Neuronal stem cell (in vitro differentiated cells): ENCODE results near the gene PIP5K1C.

Experiments used
- DNase-seq: peaks from one replicate; pipeline ENCODE4 v3.0.0-alpha.2; 2013; ENCODE audit warnings: low spot score
- H2AFZ ChIP-seq: one replicate; pipeline ENCODE4 v1.6.1; 2013; ENCODE audit warnings: mild to moderate bottlenecking, low read length, inconsistent platforms
- H2AK5ac ChIP-seq: 2 replicates; pipeline ENCODE4 v1.6.1; 2013; ENCODE audit warnings: low read depth, mild to moderate bottlenecking, inconsistent platforms, low read length, moderate library complexity, mixed read lengths
- H2BK120ac ChIP-seq: 2 replicates; pipeline ENCODE4 v1.6.1; 2013; ENCODE audit warnings: low read depth, mild to moderate bottlenecking, inconsistent platforms, low read length, moderate library complexity, mixed read lengths
- H2BK12ac ChIP-seq: one replicate; pipeline ENCODE4 v1.6.1; 2013; ENCODE audit warnings: low read length, inconsistent platforms
- H2BK15ac ChIP-seq: 2 replicates; pipeline ENCODE4 v1.6.1; 2013; ENCODE audit warnings: mild to moderate bottlenecking, low read length, inconsistent platforms, mixed read lengths
- H2BK5ac ChIP-seq: one replicate; pipeline ENCODE4 v1.6.1; 2013; ENCODE audit warnings: inconsistent platforms, mild to moderate bottlenecking, low read length, moderate library complexity
- H3K14ac ChIP-seq: one replicate; pipeline ENCODE4 v1.6.1; 2013; ENCODE audit warnings: low read length, inconsistent platforms
- H3K18ac ChIP-seq: 2 replicates; pipeline ENCODE4 v1.6.1; 2013; ENCODE audit warnings: low read length, inconsistent platforms
- H3K23ac ChIP-seq: 2 replicates; pipeline ENCODE4 v1.6.1; 2013; ENCODE audit warnings: low read depth, mild to moderate bottlenecking, mixed read lengths, low read length, inconsistent platforms; ENCODE audit not compliant: poor library complexity
- H3K27ac ChIP-seq: replicated peaks from 3 replicates; pipeline ENCODE4 v1.5.1; 2013; ENCODE audit warnings: low read length, inconsistent platforms
- H3K27me3 ChIP-seq, 3 experiments: 2 replicates each; pipeline ENCODE4 v1.6.1; 2013; ENCODE audit warnings: low read length in 3 of 3, mild to moderate bottlenecking in 2 of 3, inconsistent platforms in 1 of 3, low read depth in 1 of 3, mixed read lengths in 1 of 3, moderate library complexity in 1 of 3; ENCODE audit not compliant: control insufficient read depth in 3 of 3, insufficient read depth in 3 of 3
- H3K36me3 ChIP-seq, 2 donors: replicated peaks in 1 of 2; 2 replicates each; pipeline ENCODE4 v1.6.1; 2013; ENCODE audit warnings: low read length in 2 of 2; ENCODE audit not compliant: control insufficient read depth in 2 of 2, insufficient read depth in 2 of 2
- H3K4ac ChIP-seq: 2 replicates; pipeline ENCODE4 v1.6.1; 2013; ENCODE audit warnings: inconsistent platforms, mild to moderate bottlenecking, low read length, moderate library complexity
- H3K4me1 ChIP-seq, 2 donors: 1 replicate in 1 of 2; 2 replicates in 1 of 2; pipeline ENCODE4 v1.6.1; 2013; ENCODE audit warnings: low read length in 2 of 2, low read depth in 1 of 2; ENCODE audit not compliant: control insufficient read depth in 2 of 2, insufficient read depth in 1 of 2
- H3K4me2 ChIP-seq: one replicate; pipeline ENCODE4 v1.6.1; 2013; ENCODE audit warnings: mild to moderate bottlenecking, low read length, inconsistent platforms; ENCODE audit not compliant: insufficient read depth, poor library complexity, severe bottlenecking
- H3K4me3 ChIP-seq, 2 donors: 2 replicates each; pipeline ENCODE4 v1.5.1; 2013; ENCODE audit warnings: low read length in 2 of 2, mild to moderate bottlenecking in 2 of 2, inconsistent platforms in 1 of 2, moderate library complexity in 1 of 2
- H3K79me1 ChIP-seq: one replicate; pipeline ENCODE4 v1.6.1; 2013; ENCODE audit warnings: low read depth, mild to moderate bottlenecking, inconsistent platforms, low read length, moderate library complexity
- H3K9ac ChIP-seq: one replicate; pipeline ENCODE4 v1.6.1; 2013; ENCODE audit warnings: mild to moderate bottlenecking, low read depth, low read length, inconsistent platforms; ENCODE audit not compliant: poor library complexity
- H3K9me3 ChIP-seq, 2 donors: replicated peaks in 1 of 2; 2 replicates each; pipeline versions ENCODE3 to v1.6.1; 2013; ENCODE audit warnings: low read length in 2 of 2, mild to moderate bottlenecking in 2 of 2, inconsistent platforms in 1 of 2, low read depth in 1 of 2, mixed read lengths in 1 of 2, moderate library complexity in 1 of 2; ENCODE audit not compliant: control insufficient read depth in 2 of 2, insufficient read depth in 1 of 2
- H4K8ac ChIP-seq: one replicate; pipeline ENCODE4 v1.6.1; 2013; ENCODE audit warnings: low read depth, mild to moderate bottlenecking, inconsistent platforms, low read length, moderate library complexity
- H4K91ac ChIP-seq: one replicate; pipeline ENCODE4 v1.6.1; 2013; ENCODE audit warnings: low read length, low read depth, mild to moderate bottlenecking, inconsistent platforms; ENCODE audit not compliant: poor library complexity
- WGBS, 2 donors: extraction: QIAGEN DNeasy Blood & Tissue Kit; methylation state at CpG; one replicate each; pipeline ENCODE4 v1.1.7; 2013; ENCODE audit warnings: missing lambda C conversion rate in 2 of 2, mixed read lengths in 1 of 2; ENCODE audit not compliant: insufficient read length in 2 of 2, insufficient replicate concordance in 1 of 2; ENCODE audit errors: extremely low coverage in 2 of 2; 5-methylcytosine and 5-hydroxymethylcytosine counted together

The PIP5K1C gene

DNA sequence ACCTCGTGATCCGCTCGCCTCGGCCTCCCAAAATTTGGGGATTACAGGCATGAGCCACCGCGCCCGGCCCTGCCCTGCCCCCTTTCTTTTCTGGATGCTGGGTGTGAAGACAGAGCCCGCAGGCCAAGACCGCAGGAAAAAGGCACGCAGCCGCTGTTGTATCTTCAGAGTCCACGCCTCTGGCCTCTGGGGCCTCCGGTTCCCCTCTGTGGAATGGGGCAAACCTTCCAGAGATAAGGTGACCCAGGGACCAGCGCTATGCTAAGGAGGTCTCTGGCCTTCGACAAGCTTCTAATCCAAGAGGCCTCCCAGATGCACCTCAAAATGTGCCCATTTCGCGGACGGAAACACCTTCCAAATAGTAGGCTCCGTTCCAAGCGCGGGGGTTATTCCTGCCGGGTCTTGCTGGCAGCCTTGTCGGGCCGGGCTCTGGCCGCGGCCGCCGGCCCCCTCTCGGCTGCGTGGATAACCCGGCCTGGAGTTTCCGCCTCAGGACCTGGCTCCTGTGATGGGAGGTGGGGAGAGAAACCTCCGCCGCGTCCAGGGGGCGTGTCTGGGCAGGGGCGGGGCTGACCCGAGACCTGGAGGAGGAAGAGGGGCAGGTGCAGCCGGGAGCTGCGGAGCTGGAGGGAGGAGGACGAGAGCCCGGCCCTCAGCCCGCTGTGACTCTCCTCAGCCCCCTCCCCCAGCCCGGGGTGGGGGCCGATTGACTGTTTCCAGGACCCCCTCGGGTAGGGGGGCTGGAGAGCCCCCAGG lies 21.0 kb upstream of the PIP5K1C start:
- Histone ChIP-seq H3K23ac (peak overlapping the region; percentile 73), H2AFZ (no peak overlapping the region), H3K4ac (no peak overlapping the region), H3K79me1 (peaks cover 2% of the 10 kb centered on the region), H3K27ac (no peak overlapping the region), H2BK15ac (peak overlapping the region; percentile 92), H2BK12ac (peak overlapping the region; percentile 77), H4K91ac (no peak overlapping the region), H3K27me3 (peaks cover 0 to 29% (median 5%) of the 10 kb centered on the region in 3 experiments), H3K14ac (no peak overlapping the region), H3K9me3 (no peaks in the 10 kb centered on the region), H3K4me2 (peak overlapping the region; percentile 75), H2AK5ac (peak overlapping the region; percentile 94), H3K18ac (peak overlapping the region; percentile 86), H2BK5ac (no peak overlapping the region), H3K36me3 (no peaks in the 10 kb centered on the region), H3K4me3 (peak overlapping the region in 1 of 2 donors; percentile 74), H3K9ac (no peak overlapping the region), H3K4me1 (peaks cover 6 to 17% of the 10 kb centered on the region in 2 donors), H2BK120ac (no peak overlapping the region), H4K8ac (no peak overlapping the region)
- no CpG with 5 or more reads among the region's 46 CpGs for WGBS, 2 donors
- peak; percentile 95 for DNase-seq

DNA sequence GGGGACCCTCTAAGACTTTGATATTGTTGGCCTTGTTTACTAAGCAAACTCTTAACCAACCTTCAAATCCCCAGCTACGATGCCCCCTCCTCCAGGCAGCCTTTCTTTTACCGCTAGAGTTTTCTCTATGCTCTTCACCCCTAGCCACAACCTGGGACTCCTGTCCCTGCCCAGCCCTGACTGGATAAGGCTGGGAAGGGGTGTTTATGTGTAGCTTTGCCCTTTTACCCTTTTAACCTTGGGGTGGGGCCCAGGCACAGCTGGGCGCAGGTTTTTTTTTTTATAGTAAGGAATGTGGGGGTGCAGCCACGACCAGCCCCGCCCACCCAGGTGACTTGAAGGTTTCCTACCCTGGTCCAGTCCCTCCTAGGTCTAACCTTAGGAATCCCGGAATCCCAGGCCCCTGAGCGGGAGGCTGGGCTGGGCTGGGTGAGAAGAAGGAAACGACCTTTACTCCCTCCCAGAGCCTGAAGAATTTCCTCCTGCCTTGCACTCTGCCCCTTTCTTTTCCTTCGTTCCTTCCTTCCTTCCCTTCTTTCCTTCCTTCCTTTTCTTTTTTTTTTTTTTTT lies 20.2 kb upstream of the PIP5K1C start:
- Histone ChIP-seq H2BK12ac (no peak overlapping the region), H3K27me3 (peaks cover 0 to 23% (median 5%) of the 10 kb centered on the region in 3 experiments), H3K18ac (no peak overlapping the region), H3K27ac (no peak overlapping the region), H3K79me1 (no peaks in the 10 kb centered on the region), H2BK120ac (no peak overlapping the region), H2AK5ac (no peak overlapping the region), H3K9ac (no peak overlapping the region), H3K4me3 (no peak overlapping the region), H3K4me2 (no peak overlapping the region), H4K91ac (no peak overlapping the region), H2BK5ac (no peak overlapping the region), H4K8ac (no peak overlapping the region), H3K23ac (no peak overlapping the region), H2BK15ac (no peak overlapping the region), H3K36me3 (no peaks in the 10 kb centered on the region), H3K14ac (no peak overlapping the region), H2AFZ (no peak overlapping the region), H3K4ac (no peak overlapping the region), H3K9me3 (no peaks in the 10 kb centered on the region), H3K4me1 (peaks cover 6 to 12% of the 10 kb centered on the region in 2 donors)
- DNase-seq: no peak
- no CpG with 5 or more reads among the region's 9 CpGs for WGBS, 2 donors

DNA sequence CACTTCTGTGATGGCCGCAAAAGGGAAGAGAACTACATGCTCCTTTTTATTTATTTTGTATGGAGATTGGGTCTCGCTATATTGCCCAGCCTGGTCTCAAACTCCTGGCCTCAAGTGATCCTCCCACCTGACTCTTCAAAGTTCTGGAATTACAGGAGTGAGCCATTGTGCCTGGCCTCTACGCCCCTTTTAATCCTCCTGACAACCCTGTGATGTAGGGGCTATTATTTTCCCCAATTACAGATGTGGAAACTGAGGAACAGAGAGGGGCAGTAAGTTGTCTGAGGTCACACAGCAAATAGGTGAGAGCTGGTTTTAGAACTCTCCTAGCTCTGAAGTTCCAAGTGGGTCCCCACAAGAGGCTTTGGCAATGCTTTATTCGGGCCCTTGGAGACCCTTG lies 19.6 kb upstream of the PIP5K1C start:
- H4K8ac ChIP-seq: no peak overlapping the region
- no peak for DNase-seq
- H3K9me3 ChIP-seq: no peaks in the 10 kb centered on the region
- no peak overlapping the region for H3K4me2 ChIP-seq
- no peak overlapping the region for H2BK12ac ChIP-seq
- no peaks in the 10 kb centered on the region for H3K36me3 ChIP-seq
- no peak overlapping the region for H2AK5ac ChIP-seq
- no peak overlapping the region for H3K14ac ChIP-seq
- H3K4me3 ChIP-seq: no peak overlapping the region
- H3K4ac ChIP-seq: no peak overlapping the region
- no peak overlapping the region for H3K18ac ChIP-seq
- H2BK120ac ChIP-seq: no peak overlapping the region
- H3K27ac ChIP-seq: no peak overlapping the region
- H4K91ac ChIP-seq: no peak overlapping the region
- H3K9ac ChIP-seq: no peak overlapping the region
- H2BK5ac ChIP-seq: no peak overlapping the region
- H2AFZ ChIP-seq: no peak overlapping the region
- H2BK15ac ChIP-seq: no peak overlapping the region
- no CpG with 5 or more reads among the region's 4 CpGs for WGBS, 2 donors
- H3K4me1 ChIP-seq: peaks cover 6 to 12% of the 10 kb centered on the region in 2 donors
- peaks cover 0 to 21% (median 5%) of the 10 kb centered on the region in 3 experiments for H3K27me3 ChIP-seq
- no peak overlapping the region for H3K23ac ChIP-seq
- no peaks in the 10 kb centered on the region for H3K79me1 ChIP-seq

GRCh38 chr19:3716147-3716668 lies 15.9 kb upstream of the PIP5K1C start:
- Histone ChIP-seq H3K36me3 (no peaks in the 10 kb centered on the region), H3K27ac (no peak overlapping the region), H3K9me3 (no peaks in the 10 kb centered on the region), H2AK5ac (peak overlapping the region; percentile 10), H2BK15ac (peak overlapping the region; percentile 55), H2BK120ac (no peak overlapping the region), H2BK12ac (no peak overlapping the region), H3K4me1 (no peaks in the 10 kb centered on the region), H2AFZ (no peak overlapping the region), H3K4me3 (no peak overlapping the region), H3K4ac (no peak overlapping the region), H4K8ac (no peak overlapping the region), H3K9ac (no peak overlapping the region), H3K79me1 (no peaks in the 10 kb centered on the region), H2BK5ac (no peak overlapping the region), H3K14ac (no peak overlapping the region), H4K91ac (no peak overlapping the region), H3K18ac (no peak overlapping the region), H3K27me3 (peaks cover 0 to 3% (median 0%) of the 10 kb centered on the region in 3 experiments), H3K4me2 (no peak overlapping the region), H3K23ac (no peak overlapping the region)
- DNase-seq: no peak
- WGBS, 2 donors: no CpG with 5 or more reads among the region's 16 CpGs
